Parathyroid adenoma (tissue), 2 donors: Measurements from ENCODE around the gene WDFY2.

ENCODE experiments used
- H2AFZ ChIP-seq: fragments of 300-600 bp; sonication (generic); one replicate; pipeline ENCODE4 v1.7.0; 2017; ENCODE audit warnings: antibody characterized with exemption, mild to moderate bottlenecking
- H3K27ac ChIP-seq: fragments of 300-600 bp; sonication (generic); one replicate; pipeline ENCODE4 v1.7.0; 2017
- H3K27me3 ChIP-seq: fragments of 300-600 bp; sonication (generic); one replicate; pipeline ENCODE4 v1.7.0; 2017; ENCODE audit warnings: low read length; ENCODE audit not compliant: control insufficient read depth, insufficient read depth
- H3K36me3 ChIP-seq: fragments of 300-600 bp; sonication (generic); one replicate; pipeline ENCODE4 v1.7.0; 2017; ENCODE audit warnings: low read length; ENCODE audit not compliant: control insufficient read depth, insufficient read depth
- H3K4me1 ChIP-seq: fragments of 300-600 bp; sonication (generic); one replicate; pipeline ENCODE4 v1.7.0; 2017; ENCODE audit warnings: control low read depth
- H3K4me2 ChIP-seq: fragments of 300-600 bp; sonication (generic); one replicate; pipeline ENCODE4 v1.7.0; 2017; ENCODE audit warnings: low read length
- H3K4me3 ChIP-seq: fragments of 300-600 bp; sonication (generic); one replicate; pipeline ENCODE4 v1.7.0; 2017; ENCODE audit warnings: low read depth, low read length
- H3K79me2 ChIP-seq: fragments of 300-600 bp; sonication (generic); one replicate; pipeline ENCODE4 v1.7.0; 2017; ENCODE audit warnings: control low read depth
- H3K9ac ChIP-seq: fragments of 300-600 bp; sonication (generic); one replicate; pipeline ENCODE4 v1.7.0; 2017; ENCODE audit warnings: mild to moderate bottlenecking
- H3K9me3 ChIP-seq: fragments of 300-600 bp; sonication (generic); one replicate; pipeline ENCODE4 v1.7.0; 2017; ENCODE audit warnings: low read length; ENCODE audit not compliant: control insufficient read depth
- TF ChIP-seq, protein P1 (sequence below): fragments of 300-600 bp; sonication (generic); IDR thresholded peaks from one replicate; pipeline ENCODE4 v1.7.0; 2017; ENCODE audit warnings: antibody characterized with exemption, mild to moderate bottlenecking
- donor health status: primary hyperparathyroidism.

Gene WDFY2

GRCh38 chr13:51772781-51773180 lies 188.5 kb downstream of the WDFY2 start:
- H3K27ac ChIP-seq = no peak overlapping the region
- H3K9ac ChIP-seq = no peak overlapping the region
- no peaks in the 10 kb centered on the region for H3K9me3 ChIP-seq
- H3K4me3 ChIP-seq = no peak overlapping the region
- no peaks in the 10 kb centered on the region for H3K79me2 ChIP-seq
- no peak overlapping the region for H2AFZ ChIP-seq
- H3K36me3 ChIP-seq = no peaks in the 10 kb centered on the region
- TF ChIP-seq, protein P1, sequence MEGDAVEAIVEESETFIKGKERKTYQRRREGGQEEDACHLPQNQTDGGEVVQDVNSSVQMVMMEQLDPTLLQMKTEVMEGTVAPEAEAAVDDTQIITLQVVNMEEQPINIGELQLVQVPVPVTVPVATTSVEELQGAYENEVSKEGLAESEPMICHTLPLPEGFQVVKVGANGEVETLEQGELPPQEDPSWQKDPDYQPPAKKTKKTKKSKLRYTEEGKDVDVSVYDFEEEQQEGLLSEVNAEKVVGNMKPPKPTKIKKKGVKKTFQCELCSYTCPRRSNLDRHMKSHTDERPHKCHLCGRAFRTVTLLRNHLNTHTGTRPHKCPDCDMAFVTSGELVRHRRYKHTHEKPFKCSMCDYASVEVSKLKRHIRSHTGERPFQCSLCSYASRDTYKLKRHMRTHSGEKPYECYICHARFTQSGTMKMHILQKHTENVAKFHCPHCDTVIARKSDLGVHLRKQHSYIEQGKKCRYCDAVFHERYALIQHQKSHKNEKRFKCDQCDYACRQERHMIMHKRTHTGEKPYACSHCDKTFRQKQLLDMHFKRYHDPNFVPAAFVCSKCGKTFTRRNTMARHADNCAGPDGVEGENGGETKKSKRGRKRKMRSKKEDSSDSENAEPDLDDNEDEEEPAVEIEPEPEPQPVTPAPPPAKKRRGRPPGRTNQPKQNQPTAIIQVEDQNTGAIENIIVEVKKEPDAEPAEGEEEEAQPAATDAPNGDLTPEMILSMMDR = no peak
- no peaks in the 10 kb centered on the region for H3K4me1 ChIP-seq
- H3K27me3 ChIP-seq = no peaks in the 10 kb centered on the region
- no peak overlapping the region for H3K4me2 ChIP-seq

GRCh38 chr13:51773515-51773914 lies 189.3 kb downstream of the WDFY2 start:
- Histone ChIP-seq H3K4me3 (no peak overlapping the region), H3K4me2 (no peak overlapping the region), H3K79me2 (no peaks in the 10 kb centered on the region), H3K27ac (no peak overlapping the region), H3K9ac (no peak overlapping the region), H3K36me3 (no peaks in the 10 kb centered on the region), H3K4me1 (no peaks in the 10 kb centered on the region), H3K9me3 (no peaks in the 10 kb centered on the region), H3K27me3 (no peaks in the 10 kb centered on the region), H2AFZ (no peak overlapping the region)
- TF ChIP-seq, protein P1 = no peak

GRCh38 chr13:51776179-51776578 lies 191.9 kb downstream of the WDFY2 start:
- TF ChIP-seq, protein P1 = no peak
- Histone ChIP-seq H3K27ac (no peak overlapping the region), H3K4me2 (no peak overlapping the region), H2AFZ (no peak overlapping the region), H3K79me2 (no peaks in the 10 kb centered on the region), H3K9me3 (no peaks in the 10 kb centered on the region), H3K27me3 (no peaks in the 10 kb centered on the region), H3K4me1 (no peaks in the 10 kb centered on the region), H3K4me3 (no peak overlapping the region), H3K36me3 (no peaks in the 10 kb centered on the region), H3K9ac (no peak overlapping the region)

DNA sequence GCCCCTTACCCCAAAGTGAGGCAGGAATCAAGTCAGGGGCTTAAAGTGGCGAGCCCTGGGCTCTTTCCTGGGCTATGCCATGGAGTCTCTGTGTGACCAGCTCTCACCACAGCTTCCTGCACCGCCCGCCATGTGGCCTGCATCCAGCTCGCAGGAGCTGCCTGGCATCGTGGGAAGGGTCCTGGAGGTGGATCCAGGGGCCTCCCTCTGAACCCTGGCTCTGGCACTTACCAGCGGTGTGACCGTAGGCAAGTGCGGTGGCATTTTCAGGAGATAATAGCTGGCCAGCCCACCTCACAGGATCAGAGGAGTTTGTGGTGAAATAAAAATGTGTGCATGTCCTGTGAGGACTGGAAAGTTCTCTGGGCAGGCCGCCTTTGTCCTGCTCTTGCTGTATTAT lies 193.7 kb downstream of the WDFY2 start:
- Histone ChIP-seq H3K4me2 (no peak overlapping the region), H3K27ac (no peak overlapping the region), H3K79me2 (no peaks in the 10 kb centered on the region), H3K9ac (no peak overlapping the region), H3K9me3 (no peaks in the 10 kb centered on the region), H3K4me1 (peaks cover 11% of the 10 kb centered on the region), H2AFZ (no peak overlapping the region), H3K4me3 (no peak overlapping the region), H3K27me3 (no peaks in the 10 kb centered on the region), H3K36me3 (no peaks in the 10 kb centered on the region)
- TF ChIP-seq, protein P1 = no peak

- H3K79me2 ChIP-seq = no peaks in the 10 kb centered on the region
- no peak overlapping the region for H3K4me2 ChIP-seq
- peaks cover 11% of the 10 kb centered on the region for H3K4me1 ChIP-seq
- H3K4me3 ChIP-seq = no peak overlapping the region
- TF ChIP-seq, protein P1 = no peak
- no peaks in the 10 kb centered on the region for H3K27me3 ChIP-seq
- H3K9ac ChIP-seq = no peak overlapping the region
- no peaks in the 10 kb centered on the region for H3K36me3 ChIP-seq
- H3K27ac ChIP-seq = no peak overlapping the region
- no peak overlapping the region for H2AFZ ChIP-seq
- H3K9me3 ChIP-seq = no peaks in the 10 kb centered on the region
These were observed 194.1 kb downstream of the WDFY2 start for GRCh38 chr13:51778392-51778791.
